Peyer's patch (tissue), 4 donors: ENCODE data around the gene ZSWIM1.

ENCODE experiments used
- POLR2A ChIP-seq, 2 donors: fragments of 450-650 bp; IDR thresholded peaks; one replicate each; pipeline ENCODE4 v1.5.1; 2017; ENCODE audit warnings: antibody characterized with exemption in 2 of 2, mild to moderate bottlenecking in 2 of 2, moderate library complexity in 2 of 2
- TF ChIP-seq, protein P1 (sequence below), 6 experiments: fragments of 450-650 bp in 4 of 6; fragments of 200-600 bp in 2 of 6; sonication (generic) in 1 of 6; IDR thresholded peaks; one replicate each; pipeline ENCODE4 v1.5.1; 2017 to 2019; ENCODE audit warnings: antibody characterized with exemption in 6 of 6, mild to moderate bottlenecking in 3 of 6, moderate library complexity in 1 of 6

DNA sequence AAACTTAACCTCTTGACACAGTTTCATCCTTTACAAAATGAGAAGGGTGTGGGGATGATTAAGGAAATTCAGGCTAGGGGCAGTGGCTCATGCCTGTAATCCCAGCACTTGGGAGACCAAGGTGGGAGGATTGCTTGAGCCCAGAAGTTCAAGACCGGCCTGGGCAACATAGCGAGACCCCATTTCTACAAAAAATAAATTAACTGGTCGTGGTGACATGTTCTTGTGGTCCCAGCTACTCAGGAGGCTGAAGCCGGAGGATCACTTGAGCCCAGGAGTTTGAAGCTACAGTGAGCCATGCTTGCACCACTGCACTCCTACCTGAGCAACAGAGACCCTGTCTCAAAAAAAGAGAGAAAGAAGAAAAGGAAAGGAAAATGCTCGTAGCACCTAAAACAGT is 14.6 kb upstream of the ZSWIM1 start:
- TF ChIP-seq, protein P1, sequence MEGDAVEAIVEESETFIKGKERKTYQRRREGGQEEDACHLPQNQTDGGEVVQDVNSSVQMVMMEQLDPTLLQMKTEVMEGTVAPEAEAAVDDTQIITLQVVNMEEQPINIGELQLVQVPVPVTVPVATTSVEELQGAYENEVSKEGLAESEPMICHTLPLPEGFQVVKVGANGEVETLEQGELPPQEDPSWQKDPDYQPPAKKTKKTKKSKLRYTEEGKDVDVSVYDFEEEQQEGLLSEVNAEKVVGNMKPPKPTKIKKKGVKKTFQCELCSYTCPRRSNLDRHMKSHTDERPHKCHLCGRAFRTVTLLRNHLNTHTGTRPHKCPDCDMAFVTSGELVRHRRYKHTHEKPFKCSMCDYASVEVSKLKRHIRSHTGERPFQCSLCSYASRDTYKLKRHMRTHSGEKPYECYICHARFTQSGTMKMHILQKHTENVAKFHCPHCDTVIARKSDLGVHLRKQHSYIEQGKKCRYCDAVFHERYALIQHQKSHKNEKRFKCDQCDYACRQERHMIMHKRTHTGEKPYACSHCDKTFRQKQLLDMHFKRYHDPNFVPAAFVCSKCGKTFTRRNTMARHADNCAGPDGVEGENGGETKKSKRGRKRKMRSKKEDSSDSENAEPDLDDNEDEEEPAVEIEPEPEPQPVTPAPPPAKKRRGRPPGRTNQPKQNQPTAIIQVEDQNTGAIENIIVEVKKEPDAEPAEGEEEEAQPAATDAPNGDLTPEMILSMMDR (IDR thresholded peaks at IDR 0.05), result no peak
- no peak for TF ChIP-seq POLR2A (IDR thresholded peaks at IDR 0.05)
